GM18868 (cell line): Measurements from ENCODE around the gene SCAI.
"Not testable (repeated sequence)": the region's sequence is repeated elsewhere in the genome, so short reads cannot be mapped to it uniquely, and the experiment has no call there.

Source experiments
- ATAC-seq: cut with Tn5 transposase; IDR thresholded peaks from one replicate; pipeline ENCODE4 v1.9.1; 2021; ENCODE audit warnings: mild to moderate bottlenecking, moderate library complexity; ENCODE audit not compliant: unreplicated experiment

Gene SCAI

DNA sequence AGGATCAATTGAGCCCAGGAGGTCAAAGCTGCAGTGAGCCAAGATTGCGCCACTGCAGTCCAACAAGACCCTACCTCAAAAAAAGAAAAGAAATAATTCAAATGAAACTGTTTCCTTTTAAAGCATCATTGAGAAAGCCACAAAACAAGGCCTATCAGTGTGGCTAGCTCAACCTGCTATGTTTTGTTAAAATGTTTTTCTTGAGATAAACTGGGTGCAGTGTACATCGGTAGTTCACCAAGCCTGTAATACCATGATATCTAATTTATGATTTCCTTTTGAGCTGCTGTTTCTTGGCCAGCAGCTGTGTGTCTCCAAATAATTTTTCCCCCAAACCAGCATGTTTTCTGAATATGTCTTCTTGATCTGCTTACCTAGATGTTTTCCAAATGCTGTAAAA is 105.2 kb downstream of the SCAI start:
- ATAC-seq, result no peak

DNA sequence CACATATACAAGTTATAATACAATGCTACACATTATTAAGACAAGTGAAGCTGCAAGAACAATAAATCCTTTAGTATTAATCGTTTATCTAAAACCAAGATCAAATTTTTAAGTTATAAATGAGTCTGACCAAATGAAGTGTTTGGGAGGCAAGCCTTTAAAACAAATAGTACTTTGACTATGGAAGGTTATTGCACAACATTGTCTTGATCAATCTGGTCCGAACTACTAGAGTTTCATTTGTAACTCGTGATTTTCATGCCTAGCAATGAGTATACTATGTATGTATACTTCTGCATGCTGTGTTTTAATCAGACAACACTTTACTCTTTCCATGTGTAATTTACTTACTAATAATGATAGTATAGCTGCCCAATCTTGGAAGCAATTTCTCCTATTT is 115.3 kb downstream of the SCAI start:
- ATAC-seq, result no peak

DNA sequence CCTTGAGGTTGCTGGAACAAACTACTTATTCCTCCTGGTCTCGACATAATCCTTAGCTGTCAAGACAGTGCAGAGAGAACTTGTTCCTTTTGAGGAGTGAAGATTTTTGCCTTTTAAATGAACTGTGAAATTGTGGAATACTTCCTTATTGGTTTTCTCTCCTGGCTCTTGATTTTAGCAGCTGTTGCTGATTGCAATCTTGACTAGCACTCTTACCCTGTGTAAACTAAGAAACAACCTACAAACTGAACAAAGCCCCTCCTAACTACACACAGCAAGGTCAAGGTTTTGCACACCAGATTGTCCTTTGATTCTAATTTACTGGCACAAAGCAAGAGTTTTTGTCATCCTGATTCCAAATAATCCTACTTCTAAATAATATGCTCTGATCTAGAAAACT is 118.4 kb downstream of the SCAI start:
- ATAC-seq, result no peak

DNA sequence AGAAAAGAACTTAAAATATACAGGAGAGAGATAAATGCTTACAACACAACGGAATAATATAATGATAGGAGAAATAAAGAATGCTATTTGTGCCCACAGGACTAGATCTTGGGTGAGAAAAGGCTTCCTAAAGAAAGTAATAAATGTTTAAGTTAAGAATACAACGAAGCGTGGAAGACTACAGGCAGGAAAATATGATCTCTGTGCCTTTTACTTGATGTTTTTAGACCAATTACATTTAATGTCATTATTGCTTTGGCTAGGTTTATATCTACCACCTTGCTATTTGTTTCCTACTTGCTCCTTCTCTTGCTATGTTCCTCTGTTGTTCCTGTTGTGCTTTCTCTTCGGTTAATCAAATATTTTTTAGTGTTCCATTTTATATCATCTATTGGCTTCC is 122.3 kb downstream of the SCAI start:
- ATAC-seq, result no peak

DNA sequence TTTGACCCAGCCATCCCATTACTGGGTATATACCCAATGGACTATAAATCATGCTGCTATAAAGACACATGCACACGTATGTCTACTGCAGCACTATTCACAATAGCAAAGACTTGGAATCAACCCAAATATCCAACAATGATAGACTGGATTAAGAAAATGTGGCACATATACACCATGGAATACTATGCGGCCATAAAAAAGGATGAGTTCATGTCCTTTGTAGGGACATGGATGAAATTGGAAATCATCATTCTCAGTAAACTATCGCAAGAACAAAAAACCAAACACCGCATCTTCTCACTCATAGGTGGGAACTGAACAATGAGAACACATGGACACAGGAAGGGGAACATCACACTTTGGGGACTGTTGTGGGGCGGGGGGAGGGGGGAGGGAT is 127.7 kb downstream of the SCAI start:
- not testable (repeated sequence) for ATAC-seq

DNA sequence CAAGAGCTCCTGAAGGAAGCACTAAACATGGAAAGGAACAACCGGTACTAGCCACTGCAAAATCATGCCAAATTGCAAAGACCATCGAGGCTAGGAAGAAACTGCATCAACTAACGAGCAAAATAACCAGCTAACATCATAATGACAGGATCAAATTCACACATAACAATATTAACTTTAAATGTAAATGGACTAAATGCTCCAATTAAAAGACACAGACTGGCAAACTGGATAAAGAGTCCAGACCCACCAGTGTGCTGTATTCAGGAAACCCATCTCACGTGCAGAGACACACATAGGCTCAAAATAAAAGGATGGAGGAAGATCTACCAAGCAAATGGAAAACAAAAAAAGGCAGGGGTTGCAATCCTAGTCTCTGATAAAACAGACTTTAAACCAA is 131.3 kb downstream of the SCAI start:
- ATAC-seq, result not testable (repeated sequence)

DNA sequence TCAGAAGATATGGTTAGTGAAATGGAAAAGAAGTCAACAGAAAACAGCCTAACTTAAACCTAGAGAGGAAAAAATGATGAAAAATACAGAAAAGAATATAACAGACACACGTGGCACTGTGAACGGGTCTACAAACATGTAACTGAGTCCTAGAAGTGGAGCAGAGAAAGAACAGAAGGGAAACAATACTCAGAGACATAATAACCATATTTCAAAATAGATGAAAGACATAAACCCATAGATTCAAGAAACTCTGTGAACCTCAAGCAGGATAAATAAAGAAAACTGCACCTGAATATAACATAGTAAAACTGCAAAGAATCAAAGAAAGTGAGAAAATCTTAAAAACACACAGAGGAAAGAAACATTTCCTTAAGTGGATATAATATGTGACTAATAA is 134.7 kb downstream of the SCAI start:
- ATAC-seq, result no peak

DNA sequence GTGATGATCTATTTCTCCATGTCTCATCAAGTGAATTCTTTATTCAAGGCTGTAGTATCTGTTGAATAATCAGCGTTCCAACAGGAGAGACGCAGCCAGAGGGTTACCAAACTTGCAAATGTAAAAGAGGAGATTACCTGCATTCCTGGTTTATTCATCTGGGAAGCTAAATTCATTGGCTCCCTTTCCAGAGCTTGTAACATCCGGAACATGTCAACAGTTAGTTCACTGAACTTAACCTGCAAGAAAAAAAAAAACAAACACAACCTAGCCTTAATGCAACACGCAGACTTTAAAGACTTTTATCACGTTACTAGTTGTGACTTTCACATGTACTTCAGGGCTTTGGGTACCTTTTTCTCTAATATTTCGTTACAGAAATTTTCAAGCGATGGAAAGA is 140.0 kb downstream of the SCAI start:
- ATAC-seq, result no peak

DNA sequence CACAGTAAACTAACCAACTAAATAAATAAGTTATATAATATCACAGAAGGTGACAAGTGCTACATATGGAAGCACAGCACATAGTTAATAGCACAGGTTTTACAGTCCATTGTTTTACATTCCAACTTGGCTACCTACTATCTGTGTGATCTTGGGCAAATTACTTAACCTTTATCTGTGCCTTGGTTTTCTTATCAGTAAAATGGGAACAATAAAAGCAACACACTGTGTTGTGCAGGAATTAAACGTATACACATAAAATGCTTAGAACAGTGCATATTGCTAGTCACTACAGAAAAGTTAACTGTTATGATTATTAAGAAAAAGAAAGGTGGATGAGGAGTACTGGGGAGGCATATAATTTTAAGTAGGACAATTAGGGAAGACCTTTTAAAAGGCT is 159.6 kb downstream of the SCAI start:
- ATAC-seq, result no peak

DNA sequence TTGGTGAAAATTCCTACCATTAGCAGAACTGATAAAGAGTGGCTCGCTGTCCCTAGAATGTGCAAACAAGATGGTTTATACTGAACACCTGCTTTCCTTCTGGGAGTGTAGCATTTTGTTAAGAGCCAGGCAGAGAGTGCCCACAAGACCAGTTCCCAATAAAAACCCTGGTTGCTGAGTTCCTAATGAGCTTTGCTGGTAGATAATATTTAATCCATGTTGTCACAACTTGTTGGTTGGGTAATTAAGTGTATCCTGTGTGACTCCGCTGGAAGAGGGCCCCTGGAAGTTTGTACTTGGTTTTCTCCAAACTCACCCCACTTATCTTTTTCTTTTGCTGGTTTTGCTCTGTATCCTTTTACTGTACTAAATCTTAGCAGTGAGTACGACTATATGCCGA is 162.9 kb downstream of the SCAI start:
- ATAC-seq, result no peak

DNA sequence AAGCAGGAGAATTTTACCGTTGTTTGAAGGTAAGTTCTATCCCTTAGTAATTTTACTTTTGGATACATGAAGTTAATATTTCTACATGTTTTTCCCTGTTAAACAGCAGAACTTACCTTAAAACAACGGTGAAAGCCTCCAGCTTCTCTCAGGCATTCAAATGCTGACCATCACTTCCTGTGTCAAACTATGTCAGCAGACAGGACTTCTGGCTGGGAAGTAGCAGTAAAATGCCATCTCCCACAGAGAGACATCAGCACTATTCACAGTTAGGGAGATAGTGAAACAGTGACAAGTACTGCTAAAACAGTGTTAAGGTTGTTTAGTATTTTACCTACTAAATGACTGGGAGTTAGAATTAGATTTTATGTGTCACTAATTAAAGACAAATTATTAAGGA is 168.2 kb downstream of the SCAI start:
- no peak for ATAC-seq

DNA sequence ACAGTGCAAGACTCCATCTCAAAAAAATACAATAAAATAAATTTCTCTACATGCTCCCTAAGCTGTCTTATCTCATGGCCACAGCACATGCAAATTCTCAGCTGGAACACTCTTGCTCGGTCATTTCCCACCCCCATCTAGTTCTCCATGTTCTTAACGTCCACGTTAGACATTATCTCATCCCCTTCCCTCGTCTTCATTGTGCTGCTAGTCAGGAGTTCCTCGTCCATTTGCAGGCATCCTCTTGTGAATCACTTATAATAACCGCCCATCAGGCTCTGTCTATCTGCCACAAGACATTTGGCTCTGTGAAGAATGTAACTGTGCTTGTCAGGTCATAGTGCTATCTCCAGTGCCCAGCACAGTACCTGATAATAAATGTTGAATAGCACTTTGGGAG is 169.5 kb downstream of the SCAI start:
- ATAC-seq, result no peak

DNA sequence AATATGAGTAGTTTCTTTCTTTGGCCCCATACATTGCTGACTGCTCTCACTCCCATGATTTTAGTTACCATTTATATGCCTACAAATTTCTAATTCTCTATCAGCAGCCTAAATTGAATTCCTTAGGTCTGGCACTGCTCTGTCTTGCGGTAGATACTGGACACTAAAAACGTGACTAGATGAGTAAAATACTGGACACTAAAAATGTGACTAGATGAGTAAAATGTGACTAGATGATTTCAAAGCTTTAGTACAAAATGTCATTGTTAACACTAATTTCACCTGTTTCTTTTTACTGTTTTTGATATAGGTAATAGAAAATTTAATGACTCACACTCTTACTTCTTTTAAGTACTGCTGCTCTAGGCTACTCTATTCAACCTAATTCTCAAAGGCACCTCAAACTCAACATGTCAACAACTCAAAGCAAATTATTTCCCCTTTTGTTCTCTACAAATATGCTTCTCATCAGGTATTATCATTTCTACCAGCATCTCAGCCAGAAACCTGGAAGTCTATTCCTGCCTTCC is 171.0 kb downstream of the SCAI start:
- ATAC-seq, result no peak

DNA sequence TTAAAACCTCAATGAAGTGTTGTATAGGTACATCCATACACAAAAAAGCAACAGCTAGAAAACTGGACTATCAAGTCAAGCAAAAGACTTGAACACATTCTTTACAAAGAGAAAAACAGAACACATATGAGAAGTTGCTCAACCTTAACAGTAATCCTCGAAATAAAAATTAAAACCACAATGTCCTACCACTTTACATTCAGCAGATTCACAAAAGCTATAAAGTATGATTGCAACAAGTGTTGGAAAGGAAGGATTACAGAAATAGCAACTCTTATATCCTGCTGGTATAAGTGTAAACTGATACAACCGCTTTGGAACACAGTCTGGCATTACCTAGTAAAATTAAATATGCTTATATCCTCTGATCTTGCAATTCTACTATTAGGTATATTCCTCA is 173.9 kb downstream of the SCAI start:
- ATAC-seq, result no peak

DNA sequence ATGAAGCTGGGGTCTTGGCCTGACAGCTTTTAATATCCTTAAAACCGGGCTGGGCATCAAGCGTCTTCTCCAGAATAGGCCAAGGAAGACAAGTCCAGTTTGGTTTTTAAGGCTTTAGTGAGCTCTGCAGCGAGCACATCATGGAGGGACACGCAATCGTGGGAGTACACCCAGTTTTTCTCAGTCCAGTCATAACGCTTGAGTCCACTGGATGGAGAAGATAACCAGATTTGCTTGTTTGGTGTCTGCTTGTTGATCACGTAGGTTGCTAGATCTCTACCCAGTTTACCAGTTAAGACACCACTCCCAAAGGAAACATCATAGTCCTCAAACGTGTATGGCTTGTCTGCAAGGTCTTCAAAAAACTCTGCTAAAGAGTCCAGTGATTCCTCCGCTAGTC is 175.1 kb downstream of the SCAI start:
- ATAC-seq, result no peak

DNA sequence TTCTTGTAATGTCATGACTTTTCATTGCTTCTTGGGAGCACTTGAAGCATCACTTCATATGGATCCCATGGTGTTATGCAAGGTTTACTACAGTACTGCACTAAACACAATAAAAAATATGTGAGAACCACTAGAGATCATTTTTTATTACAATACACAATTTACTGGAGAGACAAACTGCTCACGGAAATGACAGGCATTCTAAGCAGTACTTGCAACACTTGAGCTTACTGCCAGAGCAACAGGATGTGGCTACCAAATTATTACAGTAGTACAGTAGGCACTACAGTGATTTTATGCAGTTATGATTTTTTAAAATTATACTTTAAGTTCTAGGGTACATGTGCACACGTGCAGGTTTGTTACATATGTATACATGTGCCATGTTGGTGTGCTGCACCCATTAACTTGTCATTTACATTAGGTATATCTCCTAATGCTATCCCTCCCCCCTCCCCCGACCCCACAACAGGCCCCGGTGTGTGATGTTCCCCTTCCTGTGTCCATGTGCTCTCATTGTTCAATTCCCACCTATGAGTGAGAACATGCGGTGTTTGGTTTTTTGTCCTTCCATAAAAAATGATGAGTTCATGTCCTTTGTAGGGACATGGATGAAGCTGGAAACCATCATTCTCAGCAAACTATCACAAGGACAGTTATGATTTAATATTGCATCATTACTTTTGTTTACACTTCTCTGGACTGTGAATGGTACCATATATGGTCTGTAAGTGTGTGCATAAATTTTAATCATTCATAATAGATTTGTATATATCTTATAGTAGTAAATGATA is 177.4 kb downstream of the SCAI start:
- not testable (repeated sequence) for ATAC-seq

DNA sequence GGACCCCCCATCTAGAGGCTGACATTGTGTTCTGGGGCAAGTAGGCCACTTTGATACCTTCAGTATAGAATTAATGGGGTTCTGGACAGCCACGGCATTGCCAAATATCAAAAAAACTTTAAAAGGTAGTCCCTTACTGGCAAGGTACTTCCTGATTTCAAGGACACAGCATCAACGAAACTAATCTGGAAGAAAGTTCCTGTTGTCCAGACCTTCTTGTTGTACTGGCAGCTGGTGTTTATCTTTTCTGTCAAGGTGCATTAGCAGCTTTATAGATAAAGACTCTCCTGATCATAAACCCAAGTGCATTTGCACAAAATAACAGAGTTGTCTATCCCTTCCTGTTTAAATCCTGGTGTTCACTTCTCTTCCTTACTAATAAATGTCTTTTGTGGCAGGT is 178.7 kb downstream of the SCAI start:
- ATAC-seq, result no peak

DNA sequence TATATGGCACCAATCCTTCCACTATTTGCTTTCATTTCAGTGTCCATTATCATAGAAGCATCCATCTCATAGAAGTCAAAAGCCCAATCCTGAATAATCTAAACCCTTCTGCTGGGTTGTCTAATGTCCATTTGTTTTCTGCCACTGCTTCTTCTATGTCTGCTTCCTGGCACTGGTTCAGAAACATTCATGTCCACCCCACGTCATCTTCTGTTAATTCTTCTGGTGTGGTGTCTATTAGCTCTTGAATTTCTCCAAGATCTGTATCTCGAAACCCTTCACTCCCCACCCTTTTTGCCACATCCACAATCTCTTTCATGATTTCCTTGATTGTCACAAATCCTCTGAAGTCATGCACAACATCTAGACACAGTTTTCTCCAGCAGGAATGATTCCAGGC is 179.3 kb downstream of the SCAI start:
- ATAC-seq, result no peak

DNA sequence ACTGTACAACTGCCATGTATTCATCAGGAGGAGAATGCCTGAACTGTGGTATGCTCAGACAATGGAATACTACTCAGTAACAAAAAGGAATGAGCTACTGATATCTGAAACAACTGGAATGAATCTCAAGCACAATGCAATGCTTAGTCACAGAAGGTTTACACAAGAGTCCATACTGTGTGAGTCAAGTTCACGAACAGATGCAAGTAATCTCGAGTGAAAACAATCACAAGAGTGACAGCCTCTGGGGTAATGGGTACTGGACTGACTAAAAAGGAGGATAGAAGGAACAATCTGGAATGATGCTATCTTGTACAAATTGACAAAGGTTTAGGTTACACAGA is 182.9 kb downstream of the SCAI start:
- ATAC-seq, result no peak

DNA sequence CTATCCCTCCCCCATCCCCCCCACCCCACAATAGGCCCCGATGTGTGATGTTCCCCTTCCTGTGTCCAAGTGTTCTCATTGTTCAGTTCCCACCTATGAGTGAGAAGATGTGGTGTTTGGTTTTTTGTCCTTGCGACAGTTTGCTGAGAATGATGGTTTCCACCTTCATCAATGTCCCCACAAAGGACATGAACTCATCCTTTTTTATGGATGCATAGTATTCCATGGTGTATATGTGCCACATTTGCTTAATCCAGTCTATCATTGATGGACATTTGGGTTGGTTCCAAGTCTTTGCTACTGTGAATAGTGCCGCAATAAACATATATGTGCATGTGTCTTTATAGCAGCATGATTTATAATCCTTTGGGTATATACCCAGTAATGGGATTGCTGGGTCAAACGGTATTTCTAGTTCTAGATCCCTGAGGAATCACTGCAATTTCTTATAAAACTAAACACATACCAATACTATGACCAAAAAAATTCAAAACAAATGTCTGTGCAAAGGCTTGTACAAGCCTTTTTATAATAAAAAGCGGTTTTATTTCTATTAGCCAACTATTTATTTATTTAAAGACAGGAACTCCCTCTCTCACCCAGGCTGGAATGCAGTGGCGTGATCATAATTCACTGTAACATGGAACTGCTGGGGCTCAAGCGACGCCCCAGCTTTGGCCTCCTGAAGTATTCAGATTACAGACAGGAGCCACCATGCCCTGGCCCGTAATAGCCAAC is 183.5 kb downstream of the SCAI start:
- ATAC-seq, result not testable (repeated sequence)

DNA sequence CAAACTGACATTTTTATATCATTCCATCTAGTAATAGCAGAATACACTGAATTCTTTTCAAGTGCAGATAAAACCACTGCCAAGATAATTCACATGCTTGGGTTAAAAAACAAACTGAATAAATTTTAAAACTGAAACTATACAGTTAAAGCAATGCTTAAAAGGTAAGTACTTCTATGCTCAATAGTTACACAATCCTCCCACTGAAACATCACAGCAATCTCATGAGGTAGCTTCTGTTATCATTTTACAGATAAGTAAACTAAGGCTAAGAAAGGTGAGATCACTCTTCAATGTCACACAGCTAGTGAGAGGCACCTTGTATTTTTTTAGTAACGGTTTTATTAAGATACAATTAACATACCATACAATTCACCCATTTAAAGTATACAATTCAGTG is 189.1 kb downstream of the SCAI start:
- ATAC-seq, result no peak

DNA sequence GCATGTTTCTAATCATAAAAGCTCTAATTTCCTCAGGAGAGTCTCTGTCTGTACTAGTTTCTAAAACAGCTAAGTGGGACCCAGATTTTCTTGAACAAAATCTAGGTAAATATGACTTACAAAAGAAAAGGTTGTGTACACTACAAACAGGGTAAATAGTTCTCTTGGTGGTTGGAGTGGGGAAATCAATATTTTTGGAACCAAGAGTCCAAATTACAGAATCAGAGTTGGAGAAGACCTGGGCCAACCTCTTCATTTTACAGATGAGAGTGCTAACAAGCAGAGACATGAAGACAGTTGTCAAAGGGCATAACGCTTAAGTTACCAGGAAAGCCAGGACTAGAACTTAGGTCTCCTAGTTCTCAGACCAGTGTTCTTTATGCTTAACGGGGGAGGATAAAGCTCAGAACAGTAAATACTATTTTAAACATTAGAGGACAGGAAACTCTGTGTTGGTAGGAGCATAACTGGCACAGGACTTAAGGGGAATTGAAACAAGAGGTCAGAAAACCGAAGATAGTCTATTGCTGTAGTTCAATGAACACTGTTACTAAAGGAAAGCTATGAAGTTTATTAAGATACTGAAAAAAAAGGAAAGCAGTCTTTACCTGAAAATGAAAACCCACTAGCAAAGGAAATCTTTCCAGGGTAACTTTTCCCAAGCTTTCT is 193.1 kb downstream of the SCAI start:
- ATAC-seq, result no peak
